Measurements from ENCODE around the gene SOST.

DNA sequence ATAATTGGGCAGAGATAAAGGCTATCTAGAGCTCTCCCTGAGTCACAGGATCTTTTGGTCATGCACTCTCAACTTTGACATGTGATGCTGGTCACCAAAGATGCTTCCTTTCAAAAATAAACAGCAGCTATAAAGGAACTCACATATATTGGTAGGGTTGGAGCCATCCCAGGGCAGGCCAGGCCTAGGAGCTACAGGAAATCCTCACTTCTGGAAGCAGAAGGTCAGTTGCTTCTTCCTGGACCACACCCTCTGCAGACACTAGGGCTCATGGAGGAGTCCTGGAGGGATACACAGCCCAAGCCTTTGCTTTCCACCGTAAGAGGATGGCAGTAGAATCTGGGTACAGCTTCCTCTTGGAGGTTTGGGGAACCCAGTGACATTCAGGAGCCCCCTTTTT lies 24.6 kb downstream of the SOST start:
- no peak for TF ChIP-seq POLR2AphosphoS5 (IDR thresholded peaks at IDR 0.05; ENCODE audit: low read depth, low read length)
- TF ChIP-seq SIN3A (IDR thresholded peaks at IDR 0.05; ENCODE audit: borderline replicate concordance, insufficient read depth, low read length): no peak
- TF ChIP-seq, protein P1, sequence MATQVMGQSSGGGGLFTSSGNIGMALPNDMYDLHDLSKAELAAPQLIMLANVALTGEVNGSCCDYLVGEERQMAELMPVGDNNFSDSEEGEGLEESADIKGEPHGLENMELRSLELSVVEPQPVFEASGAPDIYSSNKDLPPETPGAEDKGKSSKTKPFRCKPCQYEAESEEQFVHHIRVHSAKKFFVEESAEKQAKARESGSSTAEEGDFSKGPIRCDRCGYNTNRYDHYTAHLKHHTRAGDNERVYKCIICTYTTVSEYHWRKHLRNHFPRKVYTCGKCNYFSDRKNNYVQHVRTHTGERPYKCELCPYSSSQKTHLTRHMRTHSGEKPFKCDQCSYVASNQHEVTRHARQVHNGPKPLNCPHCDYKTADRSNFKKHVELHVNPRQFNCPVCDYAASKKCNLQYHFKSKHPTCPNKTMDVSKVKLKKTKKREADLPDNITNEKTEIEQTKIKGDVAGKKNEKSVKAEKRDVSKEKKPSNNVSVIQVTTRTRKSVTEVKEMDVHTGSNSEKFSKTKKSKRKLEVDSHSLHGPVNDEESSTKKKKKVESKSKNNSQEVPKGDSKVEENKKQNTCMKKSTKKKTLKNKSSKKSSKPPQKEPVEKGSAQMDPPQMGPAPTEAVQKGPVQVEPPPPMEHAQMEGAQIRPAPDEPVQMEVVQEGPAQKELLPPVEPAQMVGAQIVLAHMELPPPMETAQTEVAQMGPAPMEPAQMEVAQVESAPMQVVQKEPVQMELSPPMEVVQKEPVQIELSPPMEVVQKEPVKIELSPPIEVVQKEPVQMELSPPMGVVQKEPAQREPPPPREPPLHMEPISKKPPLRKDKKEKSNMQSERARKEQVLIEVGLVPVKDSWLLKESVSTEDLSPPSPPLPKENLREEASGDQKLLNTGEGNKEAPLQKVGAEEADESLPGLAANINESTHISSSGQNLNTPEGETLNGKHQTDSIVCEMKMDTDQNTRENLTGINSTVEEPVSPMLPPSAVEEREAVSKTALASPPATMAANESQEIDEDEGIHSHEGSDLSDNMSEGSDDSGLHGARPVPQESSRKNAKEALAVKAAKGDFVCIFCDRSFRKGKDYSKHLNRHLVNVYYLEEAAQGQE (IDR thresholded peaks at IDR 0.05; ENCODE audit: insufficient read depth in 1 of 2, low read depth in 2 of 2, low read length in 2 of 2): no peak

All from PFSK-1 (cell line).